HG03103 (cell line): ENCODE results near the gene DEPDC4.
"Not testable (repeated sequence)": the region's sequence is repeated elsewhere in the genome, so short reads cannot be mapped to it uniquely, and the experiment has no call there.

Experiments used
- ATAC-seq: cut with Tn5 transposase; IDR thresholded peaks from one replicate; pipeline ENCODE4 v1.9.1; 2021; ENCODE audit warnings: low read depth; ENCODE audit not compliant: unreplicated experiment

The DEPDC4 gene

DNA sequence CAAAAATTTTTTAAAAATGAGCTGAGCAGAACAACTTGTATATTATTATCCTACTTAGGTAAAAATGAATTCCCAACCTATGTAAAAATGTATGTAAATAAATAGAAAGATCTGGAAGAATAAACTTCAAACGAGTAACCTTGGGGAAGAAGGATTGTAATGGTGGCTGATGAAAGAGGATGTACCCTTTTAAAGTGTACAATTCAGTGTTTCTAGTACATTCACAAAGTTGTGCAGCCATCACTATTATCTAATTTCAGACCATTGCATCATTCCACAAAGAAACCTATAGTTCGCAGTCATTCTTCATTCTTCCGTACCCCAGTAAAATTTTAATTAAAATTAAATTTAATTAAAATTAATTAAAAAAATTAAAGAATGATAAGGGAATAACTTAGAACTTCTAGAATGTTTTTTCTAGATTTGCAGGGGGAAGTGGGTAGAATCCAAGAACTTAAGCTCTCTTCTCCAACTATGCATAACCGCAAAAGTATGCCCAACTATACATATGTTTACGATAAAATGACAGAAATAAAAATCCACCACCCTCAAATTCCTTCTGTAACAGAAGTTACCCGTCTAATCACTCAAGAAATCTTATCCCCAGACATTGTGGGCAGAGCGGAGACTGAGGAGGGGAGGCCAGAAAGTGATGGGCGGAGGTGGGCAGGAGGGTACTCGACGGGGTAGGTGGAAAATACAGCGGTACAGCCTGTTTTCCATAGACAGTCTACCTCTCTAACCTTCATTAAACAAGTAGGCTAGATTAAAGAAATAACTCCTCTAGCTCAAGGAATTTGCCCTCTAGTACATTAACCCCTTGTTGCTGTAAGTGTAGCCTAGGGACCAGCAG is 921 bp downstream of the DEPDC4 start:
- ATAC-seq, result peak; percentile 6

- not testable (repeated sequence) for ATAC-seq
Measured at GRCh38 chr12:100265107-100265506, 1.8 kb downstream of the DEPDC4 start.

- ATAC-seq, result no peak
Measured at GRCh38 chr12:100263131-100263530, 3.7 kb downstream of the DEPDC4 start.

GRCh38 chr12:100258127-100258526 is 8.8 kb downstream of the DEPDC4 start:
- ATAC-seq, result no peak

- no peak for ATAC-seq
Measured at GRCh38 chr12:100254876-100255275, 12.0 kb downstream of the DEPDC4 start.

DNA sequence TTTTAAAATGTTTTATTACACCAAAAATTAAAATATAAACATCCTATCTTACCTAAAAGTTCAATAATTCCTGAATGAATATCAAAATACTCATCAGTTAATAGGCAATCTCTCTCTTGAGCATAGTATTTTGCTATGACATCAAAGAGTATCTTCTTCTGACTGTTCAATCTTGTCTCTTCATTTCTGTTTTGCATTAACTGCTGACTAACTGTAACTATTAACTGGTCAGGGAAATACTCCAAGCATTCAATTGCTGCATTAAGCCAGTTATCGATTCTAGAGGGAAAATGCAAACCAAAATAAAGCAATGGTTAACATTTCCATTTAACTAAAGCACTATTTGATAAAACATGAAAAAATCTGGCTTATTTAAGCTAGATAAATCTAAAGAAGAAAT is 13.4 kb downstream of the DEPDC4 start:
- ATAC-seq, result no peak

DNA sequence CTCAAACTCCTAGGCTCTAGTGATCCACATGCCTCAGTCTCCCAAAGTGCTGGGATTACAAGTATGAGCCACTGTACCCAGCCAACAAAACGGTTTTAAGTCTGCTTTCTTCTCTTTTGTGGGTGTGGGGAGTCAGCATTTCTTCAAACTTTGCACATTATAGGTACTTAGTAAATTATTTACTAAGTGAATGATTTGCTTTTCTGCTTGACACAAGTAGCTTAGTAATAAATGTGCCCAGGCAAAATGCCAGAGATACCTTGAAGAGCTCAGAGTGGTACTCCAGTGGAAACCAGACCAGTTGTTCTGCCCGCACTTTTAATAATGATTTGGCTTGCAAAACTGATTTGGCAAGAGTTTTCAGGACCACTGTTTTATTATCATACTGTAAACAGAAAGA is 15.0 kb downstream of the DEPDC4 start:
- no peak for ATAC-seq

- ATAC-seq, result no peak
Measured at GRCh38 chr12:100249941-100250340, 16.9 kb downstream of the DEPDC4 start.

GRCh38 chr12:100248886-100249285 is 18.0 kb downstream of the DEPDC4 start:
- ATAC-seq, result no peak

GRCh38 chr12:100247765-100248164 is 19.1 kb downstream of the DEPDC4 start:
- no peak for ATAC-seq

- no peak for ATAC-seq
Measured at GRCh38 chr12:100243137-100243536, 23.7 kb downstream of the DEPDC4 start.

DNA sequence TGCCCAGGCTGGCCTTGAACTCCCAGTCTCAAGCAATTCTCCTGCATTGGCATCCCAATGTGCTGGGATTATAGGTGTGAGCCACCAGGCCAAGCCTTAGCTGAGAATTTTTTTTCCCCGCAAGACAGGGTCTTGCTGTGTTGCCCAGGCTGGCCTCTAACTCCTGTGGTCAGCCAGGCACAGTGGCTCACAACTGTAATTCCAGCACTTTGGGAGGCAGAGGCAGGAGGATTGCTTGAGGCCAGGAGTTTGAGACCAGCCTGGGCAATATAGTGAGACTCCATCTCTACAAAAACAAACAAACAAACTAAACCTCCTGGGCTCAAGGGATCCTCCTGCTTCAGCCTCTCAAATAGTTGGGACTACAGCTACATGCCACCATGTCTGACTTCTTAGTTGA is 27.3 kb downstream of the DEPDC4 start:
- no peak for ATAC-seq

GRCh38 chr12:100238801-100239200 is 28.1 kb downstream of the DEPDC4 start:
- no peak for ATAC-seq

GRCh38 chr12:100234591-100235304 is 32.1 kb downstream of the DEPDC4 start:
- ATAC-seq, result peak; percentile 69

GRCh38 chr12:100234166-100234565 is 32.7 kb downstream of the DEPDC4 start:
- ATAC-seq, result no peak

DNA sequence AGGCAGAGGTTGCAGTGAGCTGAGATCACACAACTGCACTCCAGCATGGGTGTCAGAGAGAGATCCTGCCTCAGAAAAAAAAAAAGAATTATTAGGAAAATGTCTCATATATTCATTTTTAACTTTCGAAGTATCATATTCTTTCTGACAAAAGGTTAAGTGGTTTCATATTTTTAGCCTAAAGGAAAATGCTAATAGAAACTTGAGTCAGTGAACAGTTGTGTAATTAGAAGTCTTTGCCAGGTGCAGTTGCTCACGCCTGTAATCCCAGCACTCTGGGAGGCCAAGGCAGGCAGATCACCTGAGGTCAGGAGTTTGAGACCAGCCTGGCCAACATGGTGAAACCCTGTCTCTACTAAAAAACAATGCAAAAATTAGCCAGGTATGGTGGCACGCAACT is 35.0 kb downstream of the DEPDC4 start:
- not testable (repeated sequence) for ATAC-seq

DNA sequence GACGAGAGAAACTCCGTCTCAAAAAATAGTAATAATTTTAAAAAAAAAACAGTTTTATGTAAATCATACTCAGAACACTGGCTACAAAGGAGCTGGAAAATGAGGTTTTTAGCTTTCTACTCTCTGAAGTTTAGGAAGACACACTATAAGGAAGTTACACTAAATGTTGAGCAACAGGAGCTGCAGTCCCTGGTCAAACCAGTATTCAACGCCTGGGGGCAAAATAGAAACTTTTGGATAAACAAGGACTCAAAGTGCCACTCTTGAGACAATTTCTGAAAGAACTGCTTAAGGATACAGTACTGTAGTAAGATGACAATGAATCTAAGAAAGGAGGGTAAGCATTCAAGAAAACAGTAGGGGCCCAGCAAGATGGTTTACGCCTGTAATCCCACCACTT is 37.0 kb downstream of the DEPDC4 start:
- no peak for ATAC-seq

- no peak for ATAC-seq
Measured at GRCh38 chr12:100229036-100229635, 37.7 kb downstream of the DEPDC4 start.

GRCh38 chr12:100225491-100225890 is 41.4 kb downstream of the DEPDC4 start:
- no peak for ATAC-seq

GRCh38 chr12:100222173-100222572 is 44.7 kb downstream of the DEPDC4 start:
- not testable (repeated sequence) for ATAC-seq

GRCh38 chr12:100221523-100221922 is 45.4 kb downstream of the DEPDC4 start:
- ATAC-seq, result no peak
